GM21786 (cell line): ENCODE results near the gene LRRC3C.
"Not testable (repeated sequence)": the region's sequence is repeated elsewhere in the genome, so short reads cannot be mapped to it uniquely, and the experiment has no call there.

ENCODE experiments used
- ATAC-seq: cut with Tn5 transposase; IDR thresholded peaks from one replicate; pipeline ENCODE4 v1.9.1; 2021; ENCODE audit not compliant: unreplicated experiment

LRRC3C gene, protein sequence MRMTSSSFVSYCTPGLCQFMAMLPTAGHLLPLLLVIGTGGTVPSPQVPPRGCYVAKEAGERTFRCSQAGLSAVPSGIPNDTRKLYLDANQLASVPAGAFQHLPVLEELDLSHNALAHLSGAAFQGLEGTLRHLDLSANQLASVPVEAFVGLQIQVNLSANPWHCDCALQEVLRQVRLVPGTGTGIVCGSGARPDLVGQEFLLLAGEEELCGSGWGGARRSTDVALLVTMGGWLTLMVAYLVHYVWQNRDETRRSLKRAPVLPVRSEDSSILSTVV

DNA sequence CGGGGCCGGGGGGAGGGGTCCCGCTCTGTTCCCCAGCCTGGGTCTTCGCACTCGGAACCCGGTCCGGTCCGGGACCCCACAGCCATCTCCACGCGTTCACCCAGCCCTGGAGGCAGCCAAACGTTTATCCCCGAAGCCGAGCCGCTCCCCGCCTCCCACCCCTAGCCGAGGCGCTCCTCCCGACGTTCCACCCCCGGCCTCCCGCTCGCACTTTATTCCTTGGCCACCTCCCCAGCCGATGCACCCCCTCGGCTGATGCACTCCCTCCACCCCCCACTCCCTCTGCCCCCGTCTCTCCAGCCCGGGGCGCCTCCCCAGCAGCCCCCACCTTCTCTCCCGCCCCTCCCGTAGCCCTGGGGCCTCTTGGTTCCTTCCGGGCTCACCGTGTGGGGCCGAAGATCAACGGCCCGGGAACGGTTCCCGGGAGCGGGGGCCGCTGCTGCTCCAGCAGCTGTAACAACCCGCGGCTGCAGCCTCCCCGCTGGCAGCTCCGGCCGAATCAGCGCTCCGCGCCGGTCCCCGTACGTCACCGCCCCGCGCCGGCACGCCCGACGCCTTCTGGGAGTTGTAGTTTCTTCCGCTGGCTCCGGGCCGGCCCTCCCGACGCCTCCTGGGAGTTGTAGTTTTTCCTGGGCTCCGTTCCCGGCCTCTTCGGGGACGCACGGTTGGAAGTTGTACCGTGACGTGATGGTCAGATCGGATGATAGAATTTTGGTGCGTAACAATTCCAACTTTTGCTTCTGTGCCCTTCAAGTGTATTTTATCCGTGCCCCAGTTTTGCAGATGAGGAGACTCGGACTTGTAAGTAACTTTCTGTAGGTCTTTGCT lies at the start of gene LRRC3C, which contains the start of gene ORMDL3:
Gene LRRC3C (plus strand): TSS at position 632 of the 828 bp plus-strand sequence. CDS start 13,792 bp downstream, outside the sequence.
Gene ORMDL3 (minus strand): TSS at position 501 of the 828 bp plus-strand sequence. CDS start 3,398 bp downstream, outside the sequence.
- peak; percentile 69 for ATAC-seq

DNA sequence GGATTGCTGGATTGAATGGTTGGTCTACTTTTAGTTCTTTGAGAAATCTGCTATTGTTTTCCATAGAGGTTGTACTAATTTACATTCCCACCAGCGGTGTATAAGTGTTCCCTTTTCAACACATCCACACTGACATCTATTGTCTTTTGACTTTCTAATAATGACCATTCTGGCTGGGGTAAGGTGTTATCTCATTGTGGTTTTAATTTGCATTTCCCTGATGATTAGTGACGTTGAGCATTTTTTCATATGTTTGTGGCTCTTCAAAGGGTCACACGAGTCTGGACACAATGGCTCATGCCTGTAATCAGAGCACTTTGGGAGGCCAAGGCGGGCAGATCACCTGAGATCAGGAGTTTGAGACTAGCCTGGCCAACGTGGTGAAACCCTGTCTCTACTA lies 41.4 kb upstream of the LRRC3C start:
- ATAC-seq, result not testable (repeated sequence)

DNA sequence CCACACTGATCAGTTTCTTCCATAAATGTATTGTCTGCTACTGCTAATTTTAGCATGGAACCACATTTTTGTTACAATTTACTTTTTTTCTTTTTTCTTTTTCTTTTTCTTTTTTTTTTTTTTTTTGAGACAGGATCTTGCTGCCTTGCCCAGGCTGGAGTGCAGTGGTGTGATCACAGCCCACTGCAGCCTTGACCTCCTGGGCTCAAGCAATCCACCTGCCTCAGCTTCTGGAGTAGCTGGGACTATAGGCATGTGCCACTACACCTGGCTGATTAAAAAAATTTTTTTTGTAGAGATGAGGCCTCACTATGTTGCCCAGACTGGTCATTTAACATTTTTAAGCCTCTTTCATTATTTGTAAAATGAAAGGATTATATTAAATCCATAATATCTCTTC lies 40.5 kb upstream of the LRRC3C start:
- ATAC-seq, result no peak

DNA sequence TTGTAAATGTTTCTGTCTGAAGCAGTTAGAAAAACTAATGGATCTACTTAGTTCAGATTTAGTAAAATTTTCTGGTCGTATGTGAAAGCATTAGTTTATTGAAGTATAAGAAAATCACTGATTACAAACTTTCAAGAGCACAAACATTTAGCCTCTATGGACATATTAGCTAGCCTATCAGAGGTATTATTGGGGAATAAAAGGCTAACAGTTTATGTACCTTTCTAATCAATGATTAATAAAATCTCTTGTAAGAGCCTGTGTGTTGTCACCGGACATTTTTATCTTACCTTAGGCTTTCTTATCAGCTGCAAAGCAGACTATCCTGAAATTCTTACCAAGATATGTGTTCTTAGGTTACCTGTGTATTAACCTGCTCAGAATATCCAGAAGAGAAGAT lies 38.3 kb upstream of the LRRC3C start:
- no peak for ATAC-seq

DNA sequence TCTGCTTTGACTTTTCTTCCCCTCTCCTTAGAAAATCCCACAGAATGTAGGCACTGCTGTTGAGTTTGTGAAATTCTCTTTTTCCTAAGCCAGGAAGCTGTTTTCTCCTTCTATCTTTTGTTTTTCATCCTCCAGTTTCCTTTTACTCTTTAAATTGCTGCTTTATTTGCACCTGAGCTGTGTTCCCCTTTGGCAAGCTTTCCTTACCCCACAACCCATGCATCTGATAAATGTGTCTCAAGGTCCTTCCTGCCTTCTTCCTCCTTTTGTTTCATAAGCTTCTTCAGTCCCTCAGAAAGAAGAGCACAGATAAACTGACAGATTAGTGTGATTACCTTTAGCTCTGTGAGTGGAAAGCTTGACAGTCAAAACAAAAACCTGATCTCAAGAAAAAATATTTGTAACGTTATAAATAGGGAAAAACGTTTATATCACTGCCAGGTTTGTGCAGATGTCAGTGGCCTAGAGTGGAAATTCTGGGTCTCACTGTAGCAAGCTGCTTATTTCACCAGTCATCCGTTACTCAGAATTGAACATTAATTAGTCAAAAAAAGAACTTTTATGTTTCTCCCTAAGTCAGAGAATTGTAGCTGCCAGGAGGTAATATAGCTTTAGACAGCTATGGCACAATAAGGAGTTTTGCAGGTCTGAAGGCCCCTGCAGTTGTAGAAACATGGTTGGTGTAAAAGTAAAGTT lies 32.7 kb upstream of the LRRC3C start:
- ATAC-seq, result no peak

DNA sequence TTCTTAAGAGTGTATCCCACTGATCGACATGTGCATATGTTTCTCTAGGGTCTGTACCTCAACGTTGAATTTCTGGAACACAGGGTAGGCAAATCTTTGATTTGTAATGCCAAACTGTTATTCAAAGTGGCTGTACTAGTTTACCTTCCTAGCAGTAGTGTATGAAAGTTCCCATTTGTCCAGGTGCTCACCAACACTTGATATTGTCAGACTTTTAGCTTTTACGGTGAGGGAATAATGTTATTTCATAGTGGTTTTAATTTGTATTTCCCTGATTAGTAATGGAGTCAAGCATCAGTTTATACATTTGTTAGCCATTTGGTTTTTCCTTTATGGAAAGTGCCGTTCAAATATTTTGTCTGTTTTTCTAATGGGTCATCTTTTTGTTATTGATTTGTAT lies 29.4 kb upstream of the LRRC3C start:
- no peak for ATAC-seq

DNA sequence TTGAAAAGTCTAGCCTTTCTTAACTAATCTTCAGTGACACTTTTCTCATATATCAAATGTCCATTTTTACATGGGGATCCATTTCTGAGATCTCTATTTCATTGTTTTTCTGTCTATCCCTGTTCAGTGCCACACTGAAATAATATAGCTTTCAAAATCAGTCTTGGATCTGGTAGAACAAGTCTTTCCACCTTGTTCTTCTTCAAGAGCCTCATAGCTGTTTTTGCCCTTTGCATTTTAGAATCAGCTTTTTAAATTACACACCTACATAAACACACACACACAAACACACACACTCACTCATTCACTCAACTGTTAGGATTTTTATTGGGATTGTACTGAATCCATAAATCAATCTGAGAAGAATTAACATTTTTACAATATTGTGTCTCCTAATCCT lies 28.3 kb upstream of the LRRC3C start:
- ATAC-seq, result no peak

DNA sequence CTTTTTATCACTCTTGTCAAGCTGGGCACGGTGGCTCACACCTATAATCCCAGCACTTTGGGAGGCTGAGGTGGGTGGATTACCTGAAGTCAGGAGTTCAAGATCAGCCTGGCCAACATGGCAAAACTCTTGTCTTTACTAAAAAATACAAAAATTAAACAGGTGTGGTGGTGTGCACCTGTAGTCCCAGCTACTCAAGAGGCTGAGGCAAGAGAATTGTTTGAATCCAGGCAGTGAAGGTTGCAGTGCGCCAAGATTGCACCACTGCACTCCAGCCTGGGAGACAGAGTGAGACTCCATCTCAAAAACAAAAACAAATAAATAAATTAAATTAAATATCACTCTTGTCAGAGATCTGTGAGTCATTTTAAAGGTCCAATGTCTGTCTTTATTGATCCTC lies 25.5 kb upstream of the LRRC3C start:
- not testable (repeated sequence) for ATAC-seq

DNA sequence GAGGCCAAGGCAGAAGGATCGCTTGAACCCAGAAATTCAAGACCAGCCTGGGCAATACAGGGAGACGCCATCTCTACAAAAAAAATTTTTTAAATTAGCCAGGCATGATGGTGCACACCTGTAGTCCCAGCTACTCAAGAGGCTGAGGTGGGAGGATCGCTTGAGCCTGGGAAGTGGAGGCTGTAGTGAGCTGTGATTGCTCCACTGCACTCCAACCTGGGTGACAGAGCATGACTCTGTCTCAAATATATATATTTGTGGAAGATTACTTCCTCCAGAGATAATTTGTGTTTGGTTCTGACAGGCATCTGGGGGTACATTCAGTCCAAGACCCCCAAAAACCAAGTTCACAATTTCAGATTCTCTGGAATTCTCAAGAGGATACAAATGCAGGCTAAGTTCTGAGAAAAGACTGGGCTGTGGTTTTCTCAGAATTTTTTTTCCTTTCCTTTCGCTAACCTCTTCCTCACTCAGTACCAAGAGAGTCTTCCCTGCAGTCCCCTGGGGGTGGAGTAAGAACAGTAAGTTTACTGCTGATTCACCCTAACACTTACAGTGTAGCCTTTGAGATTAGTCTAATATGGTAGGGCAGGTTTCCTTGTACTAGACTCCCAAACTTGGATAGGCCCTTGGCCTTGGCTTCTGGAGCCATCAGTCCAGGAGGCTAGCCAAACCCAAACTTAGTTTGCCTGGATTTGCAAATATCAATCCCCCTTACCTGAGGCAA lies 24.2 kb upstream of the LRRC3C start:
- no peak for ATAC-seq

DNA sequence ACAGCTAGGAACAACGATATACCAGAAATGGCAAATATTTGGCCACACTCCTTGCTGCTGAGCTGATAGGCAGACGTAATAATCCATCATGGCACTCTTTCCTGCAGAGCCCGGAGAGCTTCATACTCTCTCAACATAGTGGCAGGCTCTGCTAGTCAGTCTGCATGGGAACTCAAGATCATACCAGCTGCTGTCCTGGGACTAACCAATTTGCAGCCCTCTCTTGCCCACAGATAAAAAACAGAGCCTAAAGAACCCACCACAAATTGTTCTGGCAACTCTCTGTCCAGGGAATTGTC lies 22.6 kb upstream of the LRRC3C start:
- no peak for ATAC-seq

DNA sequence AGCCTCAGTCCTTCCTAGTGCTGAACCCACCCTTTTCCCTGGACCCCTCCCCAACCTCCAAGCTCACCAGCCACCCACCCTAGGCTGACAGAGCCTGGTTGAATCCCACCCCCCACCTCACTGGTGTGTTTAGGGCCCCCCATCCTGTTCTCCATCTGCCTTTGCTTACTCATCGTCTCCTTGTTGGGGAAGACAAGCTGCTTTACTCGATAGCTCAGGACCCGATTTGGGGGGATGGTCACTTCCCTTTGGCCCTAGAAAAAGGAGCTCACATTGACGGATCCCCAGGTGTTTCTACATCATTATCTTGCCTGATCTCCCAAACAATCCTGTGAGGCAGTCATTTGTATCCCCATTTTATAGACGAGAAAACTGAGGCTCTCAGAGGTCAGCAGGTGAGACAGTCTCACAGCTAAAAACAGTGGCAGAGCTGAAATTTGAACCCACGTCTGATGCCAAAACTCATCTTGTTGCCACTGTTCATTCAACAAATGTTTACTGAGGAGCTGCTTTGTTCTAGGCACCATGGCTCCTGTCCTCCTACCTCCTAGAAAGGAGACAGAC lies 18.7 kb upstream of the LRRC3C start:
- no peak for ATAC-seq

DNA sequence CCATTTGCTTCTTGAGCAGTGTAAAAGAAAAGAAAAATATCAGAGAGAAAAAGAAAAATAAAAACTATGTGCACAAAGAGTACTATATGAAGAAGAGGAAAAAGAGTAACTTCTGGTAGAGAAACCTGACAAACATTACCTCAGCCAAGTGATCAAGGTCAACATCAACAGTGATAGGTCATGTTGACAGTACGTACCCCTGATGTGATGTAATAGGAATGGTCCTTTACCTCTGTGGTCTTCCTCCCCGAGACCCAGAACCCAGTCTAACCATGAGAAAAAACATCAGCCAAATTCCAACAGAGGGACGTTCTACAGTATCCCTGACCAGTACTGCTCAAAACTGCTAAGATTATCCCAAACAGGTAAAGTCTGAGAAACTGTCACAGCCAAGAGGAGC lies 13.5 kb upstream of the LRRC3C start:
- no peak for ATAC-seq

DNA sequence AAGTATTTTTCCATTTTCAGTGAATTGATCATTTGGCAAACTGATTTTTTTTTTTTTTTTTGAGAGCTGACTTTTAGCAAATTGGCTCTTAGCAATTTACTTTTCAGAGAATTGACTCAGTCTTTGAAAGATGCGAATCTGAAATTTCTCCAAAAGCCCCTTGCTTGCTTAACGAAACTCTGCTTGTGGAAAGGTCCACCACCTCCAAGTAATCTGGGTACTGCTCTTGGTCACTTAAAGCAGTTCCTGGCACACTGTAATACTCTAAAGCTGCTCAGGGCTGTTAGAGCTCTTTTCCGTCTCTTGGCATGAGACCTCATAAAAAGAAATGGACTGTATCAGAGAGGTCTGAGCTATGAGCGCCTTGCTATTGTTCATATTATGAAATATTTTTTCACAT lies 12.0 kb upstream of the LRRC3C start:
- ATAC-seq, result no peak

DNA sequence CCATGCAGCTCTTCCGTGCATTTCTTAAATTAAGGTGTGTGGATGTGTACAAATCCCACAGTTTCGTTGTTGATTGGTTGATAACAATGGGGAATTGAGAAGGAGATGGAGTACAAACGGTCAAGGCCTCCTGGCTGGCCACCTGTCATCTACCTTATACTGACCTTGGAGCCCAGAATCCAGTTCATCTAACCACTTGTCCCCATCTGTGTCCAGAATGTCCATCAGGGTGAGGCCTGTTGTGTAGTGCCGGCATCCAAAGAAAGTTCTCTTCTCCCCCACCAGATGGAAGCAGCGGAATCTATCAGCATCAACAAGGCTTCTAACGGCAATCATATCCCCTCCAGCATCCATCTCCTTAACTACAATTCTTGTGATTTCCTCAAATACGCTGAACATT lies 10.6 kb upstream of the LRRC3C start:
- no peak for ATAC-seq

DNA sequence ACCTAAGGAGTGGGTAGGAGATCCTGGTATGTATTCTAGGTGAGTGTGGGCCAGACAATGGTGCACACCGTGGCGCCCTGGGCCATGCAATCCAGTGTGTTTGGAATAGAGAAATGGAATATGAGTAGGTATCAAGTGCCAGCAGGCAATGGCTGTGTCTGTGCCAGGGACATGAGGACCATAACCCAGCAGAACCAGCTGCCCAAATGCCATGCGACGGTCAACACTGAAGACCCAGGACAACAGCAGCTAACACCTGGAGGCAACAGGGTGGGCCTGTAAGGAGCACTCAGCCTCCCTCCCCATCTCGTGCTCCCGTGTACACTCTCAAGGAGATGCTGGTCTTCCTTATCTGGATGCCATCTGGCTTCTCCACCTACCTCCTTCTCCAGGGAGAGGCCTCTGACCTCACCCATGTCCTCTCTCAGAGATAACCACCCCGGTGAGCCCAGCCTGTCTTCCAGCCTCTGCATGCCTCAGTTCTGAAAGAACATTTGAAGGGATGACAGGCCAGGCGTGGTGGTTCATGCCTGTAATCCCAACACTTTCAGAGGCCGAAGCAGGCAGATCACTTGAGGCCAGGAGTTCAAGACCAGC lies 8.3 kb upstream of the LRRC3C start:
- no peak for ATAC-seq

DNA sequence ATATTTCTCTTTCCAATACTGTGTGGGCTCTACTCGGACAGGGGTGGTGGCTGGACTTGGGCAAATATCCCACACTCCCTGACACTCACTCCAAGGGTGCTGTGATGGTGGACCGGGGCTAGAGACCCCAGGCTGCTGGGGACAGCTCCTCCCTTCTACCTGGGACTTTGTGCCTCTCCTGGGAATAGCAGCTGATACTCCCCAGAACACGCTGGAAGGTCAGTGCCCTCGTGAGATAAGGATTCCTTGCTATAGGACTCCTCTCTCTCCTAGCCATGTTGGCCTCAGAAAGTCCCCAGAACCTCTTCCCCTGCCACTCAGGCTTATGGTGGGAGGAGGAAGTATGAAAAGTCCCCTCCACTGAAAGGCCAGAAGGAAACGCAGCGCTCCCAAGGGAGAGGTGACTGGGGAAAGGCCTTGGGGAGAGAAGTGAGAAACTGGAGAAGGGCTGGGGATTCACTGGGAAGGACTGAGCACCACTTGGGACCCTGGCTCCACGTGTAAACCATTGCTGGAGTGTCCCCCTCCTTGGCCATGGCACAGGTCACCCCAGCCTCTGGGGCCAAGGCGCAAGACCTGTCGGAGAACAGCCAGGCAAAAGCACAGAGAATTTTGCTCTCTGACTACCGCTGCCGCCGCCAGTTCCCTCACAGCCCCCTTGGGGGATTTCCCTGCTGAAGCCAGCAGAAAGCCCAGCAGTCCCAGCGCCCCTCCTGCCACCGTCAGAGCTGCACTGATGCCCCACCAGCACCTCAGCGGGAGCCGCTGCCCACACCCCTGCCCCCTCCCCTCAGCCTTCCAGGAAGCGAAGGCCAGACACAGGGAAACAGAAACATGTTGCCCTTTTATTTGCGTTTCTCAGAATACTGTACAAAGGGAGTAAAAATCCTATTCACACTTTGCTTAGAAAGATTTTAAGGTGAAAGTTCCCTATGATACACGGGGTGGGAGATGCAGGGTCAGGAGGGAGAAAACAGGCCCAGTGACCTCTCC lies 7.0 kb upstream of the LRRC3C start:
- ATAC-seq, result no peak

DNA sequence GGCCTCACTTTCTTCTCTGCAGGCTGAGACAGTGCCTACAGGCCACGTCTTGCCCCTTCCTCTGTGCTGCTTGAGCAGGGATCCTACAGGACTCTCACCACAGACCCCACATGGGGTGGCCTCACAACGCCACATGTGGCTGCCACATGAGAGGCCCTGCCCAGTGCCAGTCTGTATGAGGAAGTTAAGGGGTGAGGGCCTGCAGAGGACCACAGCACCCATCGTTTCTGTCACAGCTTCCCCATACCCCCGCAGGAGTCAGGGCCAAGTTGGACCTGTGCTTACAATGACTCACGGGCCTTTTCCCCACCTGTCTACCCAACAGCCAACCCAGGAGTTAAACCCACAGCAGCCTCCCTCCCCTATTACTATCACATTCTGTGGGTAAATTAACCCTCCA lies 6.2 kb upstream of the LRRC3C start:
- ATAC-seq, result no peak

DNA sequence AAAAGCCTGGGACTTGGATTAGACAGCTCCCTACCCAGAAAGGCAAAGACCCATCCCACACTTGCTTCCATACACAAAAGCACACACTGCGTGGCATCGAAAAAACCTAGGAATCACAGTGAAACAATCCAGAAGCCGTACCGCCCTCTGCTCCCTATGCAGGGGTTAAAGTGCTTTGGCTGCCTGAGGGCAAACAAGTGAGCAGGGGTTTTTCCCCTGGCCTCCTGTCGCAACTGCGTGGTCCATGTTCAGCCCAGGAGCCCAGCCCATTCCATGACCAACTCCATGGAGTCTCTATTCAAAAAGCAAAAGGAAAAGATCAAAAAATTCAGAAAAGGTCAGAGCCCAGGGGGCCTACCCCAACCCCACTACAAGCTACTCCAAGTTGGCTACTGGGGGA lies 5.5 kb upstream of the LRRC3C start:
- ATAC-seq, result no peak

DNA sequence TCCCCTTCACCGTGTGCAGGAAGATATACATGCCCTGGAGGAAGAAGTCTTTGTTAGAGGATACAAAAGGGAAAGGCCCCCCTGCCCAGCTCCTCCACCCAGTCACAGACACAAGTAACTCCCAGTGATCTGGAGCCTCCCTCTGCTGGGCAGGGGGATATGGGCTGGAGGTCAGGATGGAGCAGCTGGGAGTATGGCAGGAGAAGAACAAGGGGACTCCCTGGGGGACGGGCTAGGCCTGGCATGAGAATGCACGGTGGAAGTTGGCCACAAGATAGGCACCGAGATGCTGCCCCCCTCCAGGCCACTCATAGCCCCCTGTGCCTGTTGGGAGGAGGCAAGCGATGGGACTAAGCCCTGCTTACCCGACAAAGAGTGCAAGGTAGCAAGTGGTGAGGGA lies 4.3 kb upstream of the LRRC3C start:
- ATAC-seq, result no peak
